SK-N-SH (cell line): ENCODE measurements around the gene CBFA2T3.

Experiments
- CHD2 ChIP-seq: fragments of 150-350 bp; IDR thresholded peaks from 2 replicates; pipeline ENCODE4 v1.6.1; 2018; ENCODE audit warnings: low read length; ENCODE audit not compliant: partially characterized antibody
- POLR2AphosphoS5 ChIP-seq: IDR thresholded peaks from 2 replicates; pipeline ENCODE4 v1.6.1; 2012; ENCODE audit warnings: low read depth, low read length
- RAD21 ChIP-seq: IDR thresholded peaks from 2 replicates; pipeline ENCODE4 v1.6.1; 2012; ENCODE audit warnings: mild to moderate bottlenecking, low read length
- YY1 ChIP-seq: IDR thresholded peaks from 2 replicates; pipeline ENCODE4 v1.4.0; 2012; ENCODE audit warnings: low read depth, mild to moderate bottlenecking
- TF ChIP-seq, protein P1 (sequence below): fragments of 200-600 bp; sonication (generic); IDR thresholded peaks from 2 replicates; pipeline ENCODE4 v1.6.1; 2017; ENCODE audit warnings: antibody characterized with exemption, mild to moderate bottlenecking, moderate library complexity
- TF ChIP-seq, protein P2 (sequence below): IDR thresholded peaks from 2 replicates; pipeline ENCODE4 v1.4.0; 2012; ENCODE audit warnings: low read depth, borderline replicate concordance

DNA sequence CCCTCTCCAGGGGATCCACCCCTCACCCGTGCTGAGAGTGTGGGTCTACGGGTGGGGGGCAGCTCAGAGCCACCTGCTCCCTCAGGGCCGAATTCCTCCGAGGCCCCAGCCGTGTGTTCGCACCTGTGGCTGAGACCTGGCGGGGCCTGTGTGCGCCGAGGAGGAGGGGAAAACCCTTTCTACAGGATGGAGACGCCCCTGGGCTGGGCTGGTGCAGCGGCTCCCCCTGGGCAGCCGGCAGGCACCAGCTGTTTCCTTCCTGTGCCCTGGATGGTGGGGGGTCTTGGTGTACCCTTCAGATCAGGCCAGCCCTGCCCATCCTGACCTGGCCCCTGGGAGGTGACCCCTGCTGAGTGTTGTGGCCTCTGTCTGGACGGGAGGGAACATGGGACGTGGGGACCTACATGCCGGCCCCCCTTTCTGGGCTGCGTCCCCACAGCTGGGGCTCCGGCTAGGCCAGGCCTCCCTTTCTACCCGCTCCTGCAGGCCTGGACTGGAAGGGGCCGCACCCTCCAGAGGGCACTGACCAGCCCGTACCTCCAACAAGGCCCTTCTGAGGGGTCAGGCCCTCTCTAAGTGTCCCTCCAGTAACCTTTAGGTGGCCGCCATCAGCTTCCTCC lies 82.2 kb downstream of the CBFA2T3 start:
- TF ChIP-seq, protein P1, sequence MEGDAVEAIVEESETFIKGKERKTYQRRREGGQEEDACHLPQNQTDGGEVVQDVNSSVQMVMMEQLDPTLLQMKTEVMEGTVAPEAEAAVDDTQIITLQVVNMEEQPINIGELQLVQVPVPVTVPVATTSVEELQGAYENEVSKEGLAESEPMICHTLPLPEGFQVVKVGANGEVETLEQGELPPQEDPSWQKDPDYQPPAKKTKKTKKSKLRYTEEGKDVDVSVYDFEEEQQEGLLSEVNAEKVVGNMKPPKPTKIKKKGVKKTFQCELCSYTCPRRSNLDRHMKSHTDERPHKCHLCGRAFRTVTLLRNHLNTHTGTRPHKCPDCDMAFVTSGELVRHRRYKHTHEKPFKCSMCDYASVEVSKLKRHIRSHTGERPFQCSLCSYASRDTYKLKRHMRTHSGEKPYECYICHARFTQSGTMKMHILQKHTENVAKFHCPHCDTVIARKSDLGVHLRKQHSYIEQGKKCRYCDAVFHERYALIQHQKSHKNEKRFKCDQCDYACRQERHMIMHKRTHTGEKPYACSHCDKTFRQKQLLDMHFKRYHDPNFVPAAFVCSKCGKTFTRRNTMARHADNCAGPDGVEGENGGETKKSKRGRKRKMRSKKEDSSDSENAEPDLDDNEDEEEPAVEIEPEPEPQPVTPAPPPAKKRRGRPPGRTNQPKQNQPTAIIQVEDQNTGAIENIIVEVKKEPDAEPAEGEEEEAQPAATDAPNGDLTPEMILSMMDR: no peak
- TF ChIP-seq RAD21: no peak
- no peak for TF ChIP-seq YY1
- no peak for TF ChIP-seq CHD2
- TF ChIP-seq POLR2AphosphoS5: no peak
- TF ChIP-seq, protein P2, sequence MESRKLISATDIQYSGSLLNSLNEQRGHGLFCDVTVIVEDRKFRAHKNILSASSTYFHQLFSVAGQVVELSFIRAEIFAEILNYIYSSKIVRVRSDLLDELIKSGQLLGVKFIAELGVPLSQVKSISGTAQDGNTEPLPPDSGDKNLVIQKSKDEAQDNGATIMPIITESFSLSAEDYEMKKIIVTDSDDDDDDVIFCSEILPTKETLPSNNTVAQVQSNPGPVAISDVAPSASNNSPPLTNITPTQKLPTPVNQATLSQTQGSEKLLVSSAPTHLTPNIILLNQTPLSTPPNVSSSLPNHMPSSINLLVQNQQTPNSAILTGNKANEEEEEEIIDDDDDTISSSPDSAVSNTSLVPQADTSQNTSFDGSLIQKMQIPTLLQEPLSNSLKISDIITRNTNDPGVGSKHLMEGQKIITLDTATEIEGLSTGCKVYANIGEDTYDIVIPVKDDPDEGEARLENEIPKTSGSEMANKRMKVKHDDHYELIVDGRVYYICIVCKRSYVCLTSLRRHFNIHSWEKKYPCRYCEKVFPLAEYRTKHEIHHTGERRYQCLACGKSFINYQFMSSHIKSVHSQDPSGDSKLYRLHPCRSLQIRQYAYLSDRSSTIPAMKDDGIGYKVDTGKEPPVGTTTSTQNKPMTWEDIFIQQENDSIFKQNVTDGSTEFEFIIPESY: no peak
